Hepatocyte (in vitro differentiated cells): ENCODE measurements around the gene CRAMP1.

Experiments
- EZH2 ChIP-seq: fragments of 200-600 bp; sonication (generic); IDR thresholded peaks from 2 replicates; pipeline ENCODE4 v1.6.1; 2016; ENCODE audit warnings: antibody characterized with exemption, mild to moderate bottlenecking, borderline replicate concordance
- TF ChIP-seq, protein P1 (sequence below): fragments of 200-600 bp; sonication (generic); IDR thresholded peaks from 2 replicates; pipeline ENCODE4 v1.5.1; 2016; ENCODE audit warnings: antibody characterized with exemption, mild to moderate bottlenecking; ENCODE audit not compliant: poor library complexity

DNA sequence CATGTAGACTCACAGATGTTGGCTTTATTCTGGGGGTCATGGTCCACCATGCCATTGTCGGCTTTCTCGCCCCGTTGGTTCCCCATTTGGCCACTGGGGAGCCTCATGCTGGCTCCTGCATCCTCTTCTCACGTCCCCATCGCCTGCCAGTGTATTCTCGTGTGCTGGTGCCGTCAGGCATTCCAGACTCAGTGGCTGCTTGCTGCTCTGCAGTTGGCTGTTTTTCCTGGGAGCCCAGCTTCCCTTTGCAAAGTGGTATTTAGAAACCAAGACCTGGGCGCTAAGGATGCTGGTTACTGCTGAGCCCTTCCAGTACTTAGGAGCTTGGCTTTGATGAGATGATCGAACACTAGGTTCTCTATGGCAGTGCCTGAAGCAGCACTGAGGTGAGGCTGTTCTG, 19.1 kb downstream of the CRAMP1 start:
- TF ChIP-seq, protein P1, sequence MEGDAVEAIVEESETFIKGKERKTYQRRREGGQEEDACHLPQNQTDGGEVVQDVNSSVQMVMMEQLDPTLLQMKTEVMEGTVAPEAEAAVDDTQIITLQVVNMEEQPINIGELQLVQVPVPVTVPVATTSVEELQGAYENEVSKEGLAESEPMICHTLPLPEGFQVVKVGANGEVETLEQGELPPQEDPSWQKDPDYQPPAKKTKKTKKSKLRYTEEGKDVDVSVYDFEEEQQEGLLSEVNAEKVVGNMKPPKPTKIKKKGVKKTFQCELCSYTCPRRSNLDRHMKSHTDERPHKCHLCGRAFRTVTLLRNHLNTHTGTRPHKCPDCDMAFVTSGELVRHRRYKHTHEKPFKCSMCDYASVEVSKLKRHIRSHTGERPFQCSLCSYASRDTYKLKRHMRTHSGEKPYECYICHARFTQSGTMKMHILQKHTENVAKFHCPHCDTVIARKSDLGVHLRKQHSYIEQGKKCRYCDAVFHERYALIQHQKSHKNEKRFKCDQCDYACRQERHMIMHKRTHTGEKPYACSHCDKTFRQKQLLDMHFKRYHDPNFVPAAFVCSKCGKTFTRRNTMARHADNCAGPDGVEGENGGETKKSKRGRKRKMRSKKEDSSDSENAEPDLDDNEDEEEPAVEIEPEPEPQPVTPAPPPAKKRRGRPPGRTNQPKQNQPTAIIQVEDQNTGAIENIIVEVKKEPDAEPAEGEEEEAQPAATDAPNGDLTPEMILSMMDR = no peak
- no peak for TF ChIP-seq EZH2
